ENCODE results near the gene SFMBT2. TPM values are rescaled to one million over a fixed set of nuclear protein-coding genes. Genes with fewer than 3 reads are reported as not detected.

Gene SFMBT2
- total RNA-seq, 2 experiments from 2014 or later, result 7.9 to 8.3 TPM

- intact Hi-C loops (cut with micrococcal nuclease; ENCODE audit: unreplicated experiment), result no loop called here
- Histone ChIP-seq H3K79me2 (ENCODE audit: insufficient read depth, low read depth, low read length) (no peaks in the 10 kb centered on the region), H3K9me3 (ENCODE audit: low read length) (no peaks in the 10 kb centered on the region), H2AFZ (ENCODE audit: low read length) (no peak overlapping the region), H4K20me1 (ENCODE audit: insufficient read depth, low read length) (no peaks in the 10 kb centered on the region), H3K4me2 (ENCODE audit: low read length) (no peak overlapping the region), H3K4me3 (ENCODE audit: low read depth, low read length, poor library complexity, severe bottlenecking) (no peak overlapping the region), H3K4me1 (ENCODE audit: insufficient read depth, low read length, poor library complexity, severe bottlenecking) (peaks cover 7% of the 10 kb centered on the region), H3K36me3 (ENCODE audit: insufficient read depth, low read length) (peaks cover 23% of the 10 kb centered on the region), H3K9me2 (ENCODE audit: insufficient read depth, low read length) (no peaks in the 10 kb centered on the region), H3K27ac (ENCODE audit: low read depth, low read length, poor library complexity, severe bottlenecking) (no peak overlapping the region)
- ChIA-PET POLR2A (interaction anchor here (0.5 kb wide), 1 partner anchor 59 kb away, joined by 3 read pairs; no protein-coding TSS in a partner anchor), CTCF (ENCODE audit: unreplicated experiment) (no interaction called here)
- DNase-seq (ENCODE audit: low spot score), result no peak
- TF ChIP-seq CTCF (conservative IDR thresholded peaks at IDR 0.05; ENCODE audit: low read length) (no peak), EZH2phosphoT487 (IDR thresholded peaks at IDR 0.05; ENCODE audit: borderline replicate concordance, low read depth, low read length) (no peak)
- no TSS peak for BruUV-seq (replicated peaks)
These were observed 216.3 kb downstream of the SFMBT2 start for GRCh38 chr10:7194571-7194970.

- POLR2A ChIA-PET, result no interaction called here
- no TSS peak for BruUV-seq (replicated peaks)
- H3K9me2 ChIP-seq (ENCODE audit: insufficient read depth, low read length), result no peaks in the 10 kb centered on the region
These were observed 217.5 kb downstream of the SFMBT2 start for GRCh38 chr10:7193369-7193768.

More at GRCh38 chr10:7193369-7193768, 217.5 kb downstream of the SFMBT2 start:
- Histone ChIP-seq H3K36me3 (ENCODE audit: insufficient read depth, low read length) (peaks cover 16% of the 10 kb centered on the region; the same call in 1 of the 2 replicates), H3K4me3 (ENCODE audit: low read depth, low read length, poor library complexity, severe bottlenecking) (no peak overlapping the region), H2AFZ (ENCODE audit: low read length) (no peak overlapping the region), H3K4me2 (ENCODE audit: low read length) (no peak overlapping the region), H3K9me3 (ENCODE audit: low read length) (no peaks in the 10 kb centered on the region), H3K27ac (ENCODE audit: low read depth, low read length, poor library complexity, severe bottlenecking) (no peak overlapping the region), H4K20me1 (ENCODE audit: insufficient read depth, low read length) (no peaks in the 10 kb centered on the region), H3K4me1 (ENCODE audit: insufficient read depth, low read length, poor library complexity, severe bottlenecking) (peaks cover 7% of the 10 kb centered on the region), H3K79me2 (ENCODE audit: insufficient read depth, low read depth, low read length) (no peaks in the 10 kb centered on the region)
- intact Hi-C loops (cut with micrococcal nuclease; ENCODE audit: unreplicated experiment), result no loop called here
- CTCF ChIA-PET (ENCODE audit: unreplicated experiment), result no interaction called here
- TF ChIP-seq CTCF (conservative IDR thresholded peaks at IDR 0.05; ENCODE audit: low read length), result no peak
- TF ChIP-seq EZH2phosphoT487 (IDR thresholded peaks at IDR 0.05; ENCODE audit: borderline replicate concordance, low read depth, low read length), result no peak
- no peak for DNase-seq (ENCODE audit: low spot score)

All from OCI-LY7 (cell line).